Progenitor cell of endocrine pancreas (in vitro differentiated cells): ENCODE results near the gene PXN. TPM values are rescaled to one million over a fixed set of nuclear protein-coding genes. Genes with fewer than 3 reads are reported as not detected.
"Not testable (repeated sequence)": the region's sequence is repeated elsewhere in the genome, so short reads cannot be mapped to it uniquely, and the experiment has no call there.

Experiments
- DNase-seq: peaks from one replicate; pipeline ENCODE4 v3.0.0; 2021; ENCODE audit warnings: low spot score; ENCODE audit not compliant: unreplicated experiment
- H3K27ac Mint-ChIP-seq: 2 replicates; pipeline ENCODE4 v1.8.0; 2021; ENCODE audit warnings: mild to moderate bottlenecking, moderate library complexity, mixed read lengths
- H3K27me3 Mint-ChIP-seq: 2 replicates; pipeline ENCODE4 v1.8.0; 2021; ENCODE audit warnings: mixed read lengths
- H3K36me3 Mint-ChIP-seq: 2 replicates; pipeline ENCODE4 v1.8.0; 2022; ENCODE audit warnings: mixed read lengths; ENCODE audit not compliant: insufficient read depth
- H3K4me1 Mint-ChIP-seq: 2 replicates; pipeline ENCODE4 v1.8.0; 2021; ENCODE audit warnings: low read depth, mixed read lengths
- H3K4me3 Mint-ChIP-seq: 2 replicates; pipeline ENCODE4 v1.8.0; 2021; ENCODE audit warnings: low read depth, mild to moderate bottlenecking, moderate library complexity, mixed read lengths
- H3K9me3 Mint-ChIP-seq: 2 replicates; pipeline ENCODE4 v1.8.0; 2021; ENCODE audit warnings: low read depth, mixed read lengths
- total RNA-seq: library from RNA; stranded (reverse); gene quantifications from 2 replicates; pipeline ENCODE4 v1.2.1, GENCODE V29; 2021
- TF ChIP-seq, protein P1 (sequence below): fragments of 200-600 bp; sonication (generic); IDR thresholded peaks from one replicate; pipeline ENCODE4 v1.5.0; 2021; ENCODE audit warnings: antibody characterized with exemption, mild to moderate bottlenecking; ENCODE audit not compliant: unreplicated experiment

The PXN gene
- total RNA-seq, 1 donor from 2014 or later, result 71.4 TPM

GRCh38 chr12:120200364-120200800 is 65.1 kb downstream of the PXN start:
- peak overlapping the region; percentile 98 for H3K27ac Mint-ChIP-seq
- H3K9me3 Mint-ChIP-seq, result no peaks in the 10 kb centered on the region
- peak overlapping the region; percentile 91 for H3K4me3 Mint-ChIP-seq
- peaks cover 13% of the 10 kb centered on the region for H3K36me3 Mint-ChIP-seq
- TF ChIP-seq, protein P1, sequence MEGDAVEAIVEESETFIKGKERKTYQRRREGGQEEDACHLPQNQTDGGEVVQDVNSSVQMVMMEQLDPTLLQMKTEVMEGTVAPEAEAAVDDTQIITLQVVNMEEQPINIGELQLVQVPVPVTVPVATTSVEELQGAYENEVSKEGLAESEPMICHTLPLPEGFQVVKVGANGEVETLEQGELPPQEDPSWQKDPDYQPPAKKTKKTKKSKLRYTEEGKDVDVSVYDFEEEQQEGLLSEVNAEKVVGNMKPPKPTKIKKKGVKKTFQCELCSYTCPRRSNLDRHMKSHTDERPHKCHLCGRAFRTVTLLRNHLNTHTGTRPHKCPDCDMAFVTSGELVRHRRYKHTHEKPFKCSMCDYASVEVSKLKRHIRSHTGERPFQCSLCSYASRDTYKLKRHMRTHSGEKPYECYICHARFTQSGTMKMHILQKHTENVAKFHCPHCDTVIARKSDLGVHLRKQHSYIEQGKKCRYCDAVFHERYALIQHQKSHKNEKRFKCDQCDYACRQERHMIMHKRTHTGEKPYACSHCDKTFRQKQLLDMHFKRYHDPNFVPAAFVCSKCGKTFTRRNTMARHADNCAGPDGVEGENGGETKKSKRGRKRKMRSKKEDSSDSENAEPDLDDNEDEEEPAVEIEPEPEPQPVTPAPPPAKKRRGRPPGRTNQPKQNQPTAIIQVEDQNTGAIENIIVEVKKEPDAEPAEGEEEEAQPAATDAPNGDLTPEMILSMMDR, result no peak
- no peaks in the 10 kb centered on the region for H3K27me3 Mint-ChIP-seq
- H3K4me1 Mint-ChIP-seq, result peaks cover 15% of the 10 kb centered on the region
- DNase-seq, result no peak

DNA sequence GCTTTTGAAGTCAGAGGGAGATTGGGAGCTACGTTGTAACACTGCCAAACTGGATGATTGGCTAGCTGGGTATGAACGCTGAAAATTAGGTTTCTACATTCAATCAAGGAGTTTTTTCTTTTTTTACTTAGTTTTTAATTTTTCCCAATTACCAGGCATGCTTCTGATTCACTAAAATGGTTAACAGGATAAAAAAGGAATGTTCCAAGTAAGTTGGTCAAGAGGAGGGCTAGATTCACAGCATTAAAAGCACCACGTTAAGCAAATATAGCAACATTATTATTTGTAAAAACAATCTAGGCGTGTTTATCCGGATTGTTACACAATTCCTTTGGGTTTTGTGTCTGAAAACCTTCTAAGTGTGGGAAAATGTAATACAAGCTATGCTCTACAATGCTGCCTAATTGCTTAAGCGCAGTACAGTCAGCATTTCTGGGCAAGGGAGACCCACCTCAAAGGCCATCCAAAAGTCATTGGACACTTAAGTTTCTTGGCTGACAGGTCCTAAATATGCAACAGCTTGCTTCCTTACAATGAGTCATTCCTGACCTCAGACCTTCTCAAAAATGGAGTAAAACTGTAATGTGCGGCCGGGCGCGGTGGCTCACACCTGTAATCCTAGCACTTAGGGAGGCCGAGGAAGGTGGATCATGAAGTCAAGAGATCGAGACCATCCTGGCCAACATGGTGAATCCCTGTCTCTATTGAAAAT is 65.8 kb downstream of the PXN start:
- H3K27me3 Mint-ChIP-seq, result no peaks in the 10 kb centered on the region
- peaks cover 15% of the 10 kb centered on the region for H3K36me3 Mint-ChIP-seq
- peaks cover 19% of the 10 kb centered on the region for H3K4me1 Mint-ChIP-seq
- TF ChIP-seq, protein P1, result no peak
- peak overlapping the region; percentile 98 for H3K27ac Mint-ChIP-seq
- H3K9me3 Mint-ChIP-seq, result no peaks in the 10 kb centered on the region
- H3K4me3 Mint-ChIP-seq, result peak overlapping the region; percentile 91
- DNase-seq, result no peak

DNA sequence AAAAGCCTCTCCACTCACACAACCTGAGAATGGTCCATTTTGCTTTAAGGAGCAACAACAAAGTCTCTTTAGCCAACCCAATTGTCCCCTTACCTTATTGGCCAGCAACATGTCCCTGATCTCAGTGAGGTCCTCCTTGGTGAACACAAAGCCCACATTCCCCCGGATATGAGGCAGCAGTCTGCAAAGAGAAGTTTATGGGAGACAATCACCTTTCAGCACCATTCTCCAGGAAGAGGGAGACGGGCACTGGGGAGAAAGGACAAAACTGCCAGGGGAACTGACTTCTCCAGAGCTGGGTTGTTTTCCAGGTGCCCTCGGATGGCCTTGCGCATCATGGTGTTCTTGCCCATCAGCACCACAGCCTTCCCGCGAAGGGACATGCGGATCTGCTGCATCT is 66.5 kb downstream of the PXN start:
- peak overlapping the region; percentile 91 for H3K4me3 Mint-ChIP-seq
- H3K36me3 Mint-ChIP-seq, result peaks cover 15% of the 10 kb centered on the region
- TF ChIP-seq, protein P1, result no peak
- no peaks in the 10 kb centered on the region for H3K9me3 Mint-ChIP-seq
- H3K27ac Mint-ChIP-seq, result peak overlapping the region; percentile 97
- no peaks in the 10 kb centered on the region for H3K27me3 Mint-ChIP-seq
- no peak for DNase-seq
- peaks cover 20% of the 10 kb centered on the region for H3K4me1 Mint-ChIP-seq

- H3K36me3 Mint-ChIP-seq, result peaks cover 15% of the 10 kb centered on the region
Measured at GRCh38 chr12:120197542-120197887, 68.0 kb downstream of the PXN start.

DNA sequence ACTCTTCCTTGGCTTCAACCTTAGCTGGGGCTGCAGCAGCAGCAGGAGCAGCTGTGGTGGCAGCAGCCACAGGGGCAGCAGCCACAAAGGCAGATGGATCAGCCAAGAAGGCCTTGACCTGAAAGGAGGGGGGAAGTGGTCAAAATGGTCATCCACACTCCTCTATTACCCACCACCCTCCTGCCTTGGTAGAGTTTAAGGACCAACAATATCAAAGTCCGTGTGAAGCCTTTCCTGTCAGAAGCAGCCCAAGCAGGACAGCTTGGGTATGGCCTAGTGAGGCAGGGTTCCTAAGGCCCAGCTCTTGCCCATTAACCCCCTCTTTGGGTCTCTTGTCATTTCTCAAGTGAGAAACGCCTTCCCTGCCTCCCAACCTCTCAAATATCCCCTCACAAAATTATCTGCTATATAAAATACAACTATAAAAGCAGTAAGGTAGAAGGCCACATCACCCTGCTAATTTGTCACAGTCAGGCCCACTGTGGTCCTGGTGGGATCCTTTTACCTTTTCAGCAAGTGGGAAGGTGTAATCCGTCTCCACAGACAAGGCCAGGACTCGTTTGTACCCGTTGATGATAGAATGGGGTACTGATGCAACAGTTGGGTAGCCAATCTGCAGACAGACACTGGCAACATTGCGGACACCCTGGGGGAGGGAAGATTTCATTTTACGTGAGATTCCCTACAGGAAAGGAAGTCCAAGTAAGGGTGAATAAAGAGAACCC is 68.6 kb downstream of the PXN start:
- Mint-ChIP-seq H3K36me3 (peaks cover 15% of the 10 kb centered on the region), H3K27ac (peak overlapping the region; percentile 45), H3K4me1 (peaks cover 26% of the 10 kb centered on the region)
- not testable (repeated sequence) for H3K4me3 Mint-ChIP-seq, DNase-seq, H3K27me3 Mint-ChIP-seq, H3K9me3 Mint-ChIP-seq

More at GRCh38 chr12:120197542-120197887, 68.0 kb downstream of the PXN start:
- TF ChIP-seq, protein P1, result no peak
- Mint-ChIP-seq H3K4me1 (peaks cover 26% of the 10 kb centered on the region), H3K9me3 (no peaks in the 10 kb centered on the region), H3K4me3 (no peak overlapping the region), H3K27me3 (no peaks in the 10 kb centered on the region), H3K27ac (no peak overlapping the region)
- DNase-seq, result no peak
